DLD1 (cell line): ENCODE data around the gene BPIFA1.

Experiments used
- in situ Hi-C: cut with HindIII; loops from 2 replicates; pipeline ENCODE4 v1.10.0; 2017; ENCODE audit warnings: low sequenced_read_pairs

The BPIFA1 gene

GRCh38 chr20:33235696-33236095, at the start of gene BPIFA1:
Gene BPIFA1 (plus strand): TSS chr20:33235996. CDS start chr20:33237712, 1,716 bp downstream.
- in situ Hi-C loops = no loop called here

DNA sequence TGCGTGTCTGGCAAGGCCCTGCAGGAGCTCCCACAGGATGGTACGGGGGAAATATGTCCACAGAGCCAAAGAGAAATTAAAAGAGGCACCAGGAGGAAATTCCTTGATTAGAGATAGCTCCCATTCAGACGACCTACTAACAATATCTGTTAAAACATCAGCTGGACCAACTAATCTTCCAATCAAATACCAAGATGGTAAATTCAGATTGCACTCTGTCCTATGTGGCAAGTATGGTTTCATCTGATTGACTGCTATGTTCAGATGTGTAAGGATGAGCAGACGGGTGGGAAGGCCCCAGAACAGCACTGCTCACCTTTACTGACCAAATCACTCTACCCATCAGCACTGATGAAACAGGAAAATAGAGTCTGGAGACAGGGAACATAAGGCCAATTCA, 48.3 kb upstream of the BPIFA1 start:
- in situ Hi-C loops = no loop called here

- in situ Hi-C loops = no loop called here
Measured at GRCh38 chr20:33188421-33188820, 47.4 kb upstream of the BPIFA1 start.

- in situ Hi-C loops = no loop called here
Measured at GRCh38 chr20:33191484-33191883, 44.3 kb upstream of the BPIFA1 start.

GRCh38 chr20:33191955-33192354, 43.8 kb upstream of the BPIFA1 start:
- in situ Hi-C loops = no loop called here

- in situ Hi-C loops = no loop called here
Measured at GRCh38 chr20:33192912-33193501, 42.8 kb upstream of the BPIFA1 start.

DNA sequence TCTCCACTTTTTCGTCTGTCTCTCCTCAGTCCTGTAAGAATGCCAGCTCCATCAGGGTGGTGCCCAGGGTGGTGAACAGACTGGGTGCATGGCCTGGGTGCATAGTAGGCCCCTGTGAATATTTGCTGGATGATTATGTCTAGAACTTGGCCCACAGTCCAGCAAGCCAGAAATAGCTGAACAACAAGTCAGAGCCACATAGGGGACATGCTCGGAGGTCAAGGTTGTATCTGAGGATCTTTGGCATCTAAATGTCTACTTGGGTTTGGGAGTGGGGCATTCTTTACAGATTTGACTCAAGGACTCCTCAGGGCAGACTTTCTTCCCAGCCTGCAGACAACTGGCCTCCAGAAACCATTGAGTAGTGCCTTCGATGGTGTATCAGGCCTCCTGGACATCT, 36.8 kb upstream of the BPIFA1 start:
- in situ Hi-C loops = no loop called here

- in situ Hi-C loops = no loop called here
Measured at GRCh38 chr20:33202451-33202850, 33.3 kb upstream of the BPIFA1 start.

DNA sequence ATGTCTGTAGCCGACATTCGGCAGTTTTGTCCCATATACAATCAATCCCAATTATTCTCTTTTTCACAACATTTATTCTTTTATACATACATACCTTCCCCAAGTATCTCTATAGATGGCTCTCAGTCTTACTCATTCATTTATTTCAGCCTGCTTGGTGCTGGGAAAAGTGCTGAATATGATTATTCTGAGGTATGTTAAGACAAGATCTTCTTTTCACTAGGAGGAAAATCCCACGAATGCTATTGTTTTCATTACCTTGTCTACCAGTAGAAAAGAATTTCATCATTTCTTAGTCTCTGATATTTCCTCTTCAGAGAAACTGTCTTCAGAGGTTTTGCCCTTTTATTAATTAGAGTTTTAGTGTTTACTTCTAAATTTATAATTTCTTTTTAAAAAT, 32.4 kb upstream of the BPIFA1 start:
- in situ Hi-C loops = no loop called here

- in situ Hi-C loops = loop anchor here (5.0 kb wide), 2 partner anchors 77 to 88 kb away; no protein-coding TSS in a partner anchor
Measured at GRCh38 chr20:33209789-33210188, 26.0 kb upstream of the BPIFA1 start.

DNA sequence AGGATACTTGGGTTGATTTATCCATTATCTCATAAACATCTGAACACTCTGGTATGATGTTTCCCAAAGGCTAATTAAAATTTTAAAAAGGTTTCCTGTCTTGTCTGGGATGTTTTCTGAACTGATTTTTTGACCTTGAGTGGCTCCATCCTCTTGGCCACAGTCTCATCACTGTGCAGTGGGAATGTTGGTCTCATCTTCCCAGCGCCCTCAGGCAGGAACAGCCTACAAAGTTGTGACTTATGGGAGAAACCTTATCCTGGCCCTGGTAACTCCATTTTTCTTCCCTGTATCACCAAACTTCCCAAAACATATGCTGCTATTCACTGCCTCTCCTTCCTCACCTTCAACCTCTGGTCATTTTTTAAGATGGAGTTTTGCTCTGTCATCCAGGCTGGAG, 25.4 kb upstream of the BPIFA1 start:
- in situ Hi-C loops = loop anchor here (5.0 kb wide), 2 partner anchors 78 to 87 kb away; no protein-coding TSS in a partner anchor

- in situ Hi-C loops = loop anchor here (5.0 kb wide), 2 partner anchors 80 to 85 kb away; no protein-coding TSS in a partner anchor
Measured at GRCh38 chr20:33211817-33212424, 23.9 kb upstream of the BPIFA1 start.

DNA sequence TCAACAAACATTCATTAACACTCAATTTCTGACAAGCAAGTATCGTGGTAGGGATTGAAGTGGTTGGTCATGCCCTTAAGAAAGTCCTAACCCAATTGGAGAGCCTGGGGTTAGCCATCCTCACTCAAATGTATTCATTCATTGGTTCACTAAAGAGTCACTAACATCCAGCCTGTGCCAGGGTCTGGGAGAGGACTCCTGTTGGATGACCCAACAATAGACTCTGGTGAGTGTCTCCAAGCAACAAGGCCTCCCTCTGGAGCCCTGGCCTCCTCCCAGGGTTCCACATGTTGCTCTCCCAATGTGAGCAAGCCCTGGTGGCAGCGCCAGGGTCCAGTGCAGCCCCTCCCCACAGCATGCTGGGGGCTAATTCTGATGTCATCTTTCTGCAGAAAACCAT, 18.7 kb upstream of the BPIFA1 start, which contains the start of gene BPIFA3:
BPIFA3 (plus strand) TSS at position 301 of the 400 bp plus-strand sequence. CDS start 185 bp downstream, outside the sequence.
- in situ Hi-C loops = no loop called here

GRCh38 chr20:33224399-33224798, 11.4 kb upstream of the BPIFA1 start:
- in situ Hi-C loops = no loop called here

DNA sequence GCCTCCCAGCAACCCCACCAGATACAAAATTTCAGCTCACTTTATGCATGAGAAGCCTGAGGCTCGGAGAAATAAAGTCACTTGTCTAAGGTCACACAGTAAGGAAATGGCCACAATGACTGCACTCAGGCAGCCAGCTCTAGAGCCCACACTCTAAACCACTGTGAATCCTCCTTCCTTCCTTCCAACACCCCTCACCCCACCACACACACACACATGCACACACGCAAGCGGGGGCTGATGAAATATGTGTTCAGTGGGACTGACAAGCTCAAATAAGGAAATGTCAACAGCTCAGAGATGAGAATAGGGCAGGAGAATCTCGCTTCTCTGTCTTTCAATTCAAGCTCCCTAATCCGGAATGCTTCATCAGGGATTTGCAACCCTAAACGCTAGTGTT, 6.0 kb upstream of the BPIFA1 start:
- in situ Hi-C loops = no loop called here

- in situ Hi-C loops = no loop called here
Measured at GRCh38 chr20:33231237-33231636, 4.6 kb upstream of the BPIFA1 start.

DNA sequence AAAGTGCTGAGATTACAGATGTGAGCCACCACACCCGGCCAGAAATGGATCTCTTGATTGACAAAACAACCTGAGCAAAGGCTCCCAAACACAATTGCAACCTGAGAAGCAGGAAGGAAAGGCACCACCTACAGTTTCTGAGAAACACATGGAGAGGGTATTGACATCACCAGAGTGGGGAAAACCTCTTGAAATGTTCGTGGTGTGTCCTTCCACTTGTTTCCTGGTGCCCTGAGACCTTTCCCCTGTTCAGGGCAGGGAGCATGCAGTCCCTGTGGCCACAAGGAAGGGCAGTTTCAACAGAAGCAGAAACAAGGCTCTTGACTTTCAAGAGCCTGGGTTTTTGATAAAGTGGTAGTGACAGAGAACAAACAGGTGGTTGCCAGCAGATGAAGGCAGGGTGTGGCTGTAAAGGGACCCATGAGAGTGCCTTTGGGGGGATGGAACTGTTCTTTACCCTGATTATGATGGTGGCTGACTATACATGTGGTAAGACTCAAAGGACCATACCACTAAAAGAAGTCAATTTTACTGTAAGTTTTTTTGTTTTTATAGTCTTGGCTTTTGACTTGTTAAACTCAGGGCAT, 3.2 kb upstream of the BPIFA1 start:
- in situ Hi-C loops = no loop called here

DNA sequence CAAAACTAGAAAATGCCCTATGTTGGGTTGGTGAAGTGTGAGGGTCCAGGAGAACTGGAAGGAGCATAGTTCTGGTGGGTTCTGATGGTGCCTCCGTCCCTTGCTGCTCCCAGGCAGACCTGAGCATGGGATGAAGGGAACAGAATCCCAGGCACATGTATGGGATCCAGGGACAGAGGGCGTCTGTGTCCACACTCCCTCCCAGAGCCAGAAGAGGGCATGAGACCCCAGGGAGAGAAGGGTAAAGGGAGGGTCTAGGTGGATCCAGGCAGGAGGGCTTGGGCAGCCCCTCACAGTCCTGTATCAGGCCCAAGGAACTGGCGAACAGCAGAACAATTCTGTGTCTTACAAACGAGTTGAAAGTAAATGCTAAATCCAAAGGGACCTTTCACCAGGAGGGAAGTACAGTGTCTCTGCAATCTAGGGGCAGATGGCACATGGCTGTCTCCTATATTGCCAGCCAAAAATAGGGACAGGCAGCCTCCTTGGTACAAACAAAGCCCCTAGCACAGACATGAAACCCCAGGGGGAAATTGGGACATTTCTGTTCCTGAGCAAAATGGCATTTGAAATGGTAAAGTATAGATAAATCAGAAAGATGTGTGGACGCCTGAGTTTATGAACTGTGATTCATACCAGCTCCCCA, 2.5 kb upstream of the BPIFA1 start:
- in situ Hi-C loops = no loop called here

DNA sequence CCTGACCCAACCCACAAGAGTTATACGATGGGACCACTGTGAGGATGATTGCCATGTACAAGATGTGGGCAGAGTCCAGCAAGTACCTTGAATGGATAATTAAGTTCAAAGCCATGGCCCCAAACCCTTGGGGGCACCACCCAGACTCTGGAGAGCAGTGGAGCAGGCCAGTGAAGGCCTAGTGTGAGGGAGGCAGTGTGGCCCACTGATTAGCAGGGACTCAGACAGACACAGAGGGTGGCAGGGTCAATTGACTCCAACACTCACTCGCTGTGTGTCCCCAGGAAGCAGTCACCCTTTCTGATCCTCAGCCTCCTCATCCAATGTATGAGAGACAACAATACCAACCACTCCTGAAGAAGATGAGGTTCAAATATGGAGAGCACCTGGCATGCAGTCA, 1.7 kb upstream of the BPIFA1 start:
- in situ Hi-C loops = no loop called here

DNA sequence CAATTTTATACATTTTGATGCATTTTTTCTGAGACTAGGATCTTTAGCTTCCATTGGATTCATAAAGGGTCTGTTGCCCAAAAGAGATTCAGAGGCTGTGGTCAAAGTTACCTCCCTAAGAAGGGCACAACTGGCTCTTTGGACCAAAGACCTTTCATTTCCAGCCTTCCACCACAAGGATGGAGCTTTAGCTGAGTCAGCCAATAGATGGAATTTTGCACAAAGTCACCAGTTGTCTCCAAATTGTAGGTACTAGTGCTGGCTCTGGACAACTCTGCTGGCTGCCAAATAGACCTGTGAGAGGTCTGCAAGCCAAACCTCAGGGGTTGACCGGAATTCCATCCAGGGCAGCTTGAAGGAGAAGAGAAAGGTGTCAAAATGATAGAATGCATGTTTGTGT, 555 bp downstream of the BPIFA1 start:
- in situ Hi-C loops = no loop called here

GRCh38 chr20:33237989-33238388, 2.2 kb downstream of the BPIFA1 start:
- in situ Hi-C loops = no loop called here

DNA sequence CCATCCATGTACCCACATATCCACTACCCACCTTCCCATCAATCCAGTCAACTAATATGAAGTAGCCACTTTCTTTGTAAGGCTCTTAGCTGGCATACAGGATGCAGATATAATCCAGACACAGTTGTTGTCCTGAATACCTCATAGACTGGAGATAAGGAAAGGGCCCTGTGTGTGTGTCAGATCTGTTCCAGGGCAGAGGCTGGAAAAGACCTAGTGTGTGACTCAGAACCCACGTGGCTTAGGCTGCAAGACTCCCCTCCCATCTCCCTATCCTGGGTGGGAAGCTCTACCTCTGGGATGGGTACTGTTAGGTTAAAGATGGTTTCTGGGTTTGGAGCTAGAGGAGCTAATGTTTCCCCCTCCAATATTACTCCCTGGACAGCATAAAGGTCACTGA, 3.6 kb downstream of the BPIFA1 start:
- in situ Hi-C loops = no loop called here
